Activated T-cell treated with anti-CD3 and anti-CD28 coated beads, Interleukin-2, amount 50 U/mL, for 48 hours (primary cell): Measurements from ENCODE around the gene FGF1.

Experiments
- DNase-seq, 2 experiments: peaks; one replicate each; pipeline ENCODE4 v3.0.0-alpha.2; 2020

Gene FGF1

GRCh38 chr5:142610176-142611001 is 75.5 kb downstream of the FGF1 start:
- DNase-seq: no peak

- no peak for DNase-seq
Observed at GRCh38 chr5:142609142-142609541, 76.7 kb downstream of the FGF1 start.

GRCh38 chr5:142608081-142608480 is 77.8 kb downstream of the FGF1 start:
- no peak for DNase-seq

- no peak for DNase-seq
Observed at GRCh38 chr5:142605611-142606010, 80.3 kb downstream of the FGF1 start.

GRCh38 chr5:142602720-142603245 is 83.1 kb downstream of the FGF1 start:
- DNase-seq: no peak

- no peak for DNase-seq
Observed at GRCh38 chr5:142601432-142601831, 84.5 kb downstream of the FGF1 start.

GRCh38 chr5:142600611-142601358 is 85.1 kb downstream of the FGF1 start:
- no peak for DNase-seq

- DNase-seq: no peak
Observed at GRCh38 chr5:142600092-142600491, 85.8 kb downstream of the FGF1 start.

GRCh38 chr5:142598338-142598700 is 87.6 kb downstream of the FGF1 start:
- DNase-seq: no peak

- DNase-seq: peak; percentile 49 to 60
Observed at GRCh38 chr5:142597546-142598337, 88.1 kb downstream of the FGF1 start.

GRCh38 chr5:142597025-142597424 is 88.9 kb downstream of the FGF1 start:
- no peak for DNase-seq

- DNase-seq: no peak
Observed at GRCh38 chr5:142592365-142592764, 93.5 kb downstream of the FGF1 start.

- DNase-seq: no peak
Observed at GRCh38 chr5:142590451-142591231, 95.2 kb downstream of the FGF1 start.

- no peak for DNase-seq
Observed at GRCh38 chr5:142589720-142590119, 96.2 kb downstream of the FGF1 start.

GRCh38 chr5:142587354-142587965 is 98.4 kb downstream of the FGF1 start:
- DNase-seq: peak; percentile 33 to 36

- DNase-seq: no peak
Observed at GRCh38 chr5:142586552-142586951, 99.3 kb downstream of the FGF1 start.

- DNase-seq: no peak
Observed at GRCh38 chr5:142585451-142585850, 100.4 kb downstream of the FGF1 start.

- DNase-seq: no peak
Observed at GRCh38 chr5:142584891-142585290, 101.0 kb downstream of the FGF1 start.

- DNase-seq: no peak
Observed at GRCh38 chr5:142578161-142578830, 107.6 kb downstream of the FGF1 start.

GRCh38 chr5:142576804-142577203 is 109.1 kb downstream of the FGF1 start:
- no peak for DNase-seq

GRCh38 chr5:142576303-142576702 is 109.6 kb downstream of the FGF1 start:
- no peak for DNase-seq
